Bone marrow (tissue), 2 donors: ENCODE data around the gene NTRK1.

Experiments
- DNase-seq, 2 donors: peaks; one replicate each; lab custom pipeline; 2025; lab: John Stamatoyannopoulos, UW

The NTRK1 gene

DNA sequence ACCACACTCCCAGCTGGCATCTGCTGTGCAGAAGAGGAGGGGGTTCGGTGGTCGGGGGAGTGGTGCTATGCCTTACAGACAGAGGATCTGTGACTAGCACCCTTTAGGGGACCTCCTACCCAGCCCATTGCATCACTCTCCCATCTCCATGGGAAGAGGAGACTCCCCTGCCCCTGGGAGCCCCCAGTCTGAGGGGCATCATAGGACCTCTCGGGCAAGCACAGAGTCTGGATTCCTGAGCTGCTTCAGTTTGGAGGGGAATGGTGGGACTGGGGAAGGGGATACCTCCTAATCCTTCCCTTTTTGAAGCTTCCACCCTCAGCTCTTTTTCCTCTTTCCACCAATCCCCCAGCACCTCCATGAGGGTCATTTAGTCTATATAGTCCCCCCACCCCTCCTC lies 3.1 kb upstream of the NTRK1 start:
- no peak for DNase-seq

DNA sequence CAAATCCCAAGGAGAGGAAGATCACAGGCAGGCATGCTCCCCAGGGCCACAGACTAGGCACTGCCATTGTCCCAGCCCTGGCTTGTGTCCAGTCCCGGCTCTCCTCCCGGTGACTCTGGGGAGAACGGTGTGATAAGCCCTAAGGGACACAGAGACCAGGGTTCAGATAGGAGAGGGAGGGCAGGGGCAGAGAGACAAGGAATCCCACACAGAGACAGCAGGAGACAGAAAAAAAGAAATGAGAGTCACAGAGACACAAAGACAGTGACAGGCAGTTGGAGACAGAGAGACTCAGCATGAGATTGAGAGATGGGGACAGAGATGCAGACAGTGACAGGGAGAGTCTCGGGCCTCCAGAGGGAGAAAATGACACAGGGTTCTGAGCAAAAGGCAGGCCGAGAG lies 2.1 kb upstream of the NTRK1 start:
- DNase-seq = no peak

DNA sequence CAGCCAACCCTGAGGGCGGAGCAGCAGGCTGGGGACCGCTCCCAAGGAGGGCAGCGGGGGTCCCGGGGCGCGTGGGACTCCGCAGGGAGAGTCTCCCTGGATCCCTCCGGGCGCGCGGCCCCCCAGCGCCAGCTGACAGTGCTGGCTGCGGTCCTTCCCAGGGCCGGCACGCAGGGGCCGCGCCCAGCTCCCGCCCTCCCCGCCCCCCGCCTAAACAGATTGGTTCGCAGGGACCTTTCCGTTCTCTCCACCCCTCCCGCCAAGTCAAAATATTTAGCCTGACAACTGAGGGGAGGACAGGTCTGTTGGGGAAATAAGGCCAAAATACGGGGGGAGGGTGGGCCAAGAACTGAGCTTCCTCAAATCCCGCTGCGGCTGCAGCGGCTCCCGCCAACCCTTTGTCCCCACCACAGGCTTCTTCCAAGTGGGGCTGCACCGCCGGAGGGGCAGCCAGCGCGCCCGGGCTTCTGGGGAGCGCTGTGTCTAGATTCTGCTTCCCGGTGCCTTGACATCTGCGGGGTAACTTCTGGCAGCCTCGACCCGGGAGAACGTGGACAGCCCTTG lies 1.6 kb upstream of the NTRK1 start, which contains the start of gene INSRR:
Gene INSRR (minus strand): TSS at position 159 of the 564 bp plus-strand sequence. CDS start 496 bp downstream, outside the sequence.
- no peak for DNase-seq

DNA sequence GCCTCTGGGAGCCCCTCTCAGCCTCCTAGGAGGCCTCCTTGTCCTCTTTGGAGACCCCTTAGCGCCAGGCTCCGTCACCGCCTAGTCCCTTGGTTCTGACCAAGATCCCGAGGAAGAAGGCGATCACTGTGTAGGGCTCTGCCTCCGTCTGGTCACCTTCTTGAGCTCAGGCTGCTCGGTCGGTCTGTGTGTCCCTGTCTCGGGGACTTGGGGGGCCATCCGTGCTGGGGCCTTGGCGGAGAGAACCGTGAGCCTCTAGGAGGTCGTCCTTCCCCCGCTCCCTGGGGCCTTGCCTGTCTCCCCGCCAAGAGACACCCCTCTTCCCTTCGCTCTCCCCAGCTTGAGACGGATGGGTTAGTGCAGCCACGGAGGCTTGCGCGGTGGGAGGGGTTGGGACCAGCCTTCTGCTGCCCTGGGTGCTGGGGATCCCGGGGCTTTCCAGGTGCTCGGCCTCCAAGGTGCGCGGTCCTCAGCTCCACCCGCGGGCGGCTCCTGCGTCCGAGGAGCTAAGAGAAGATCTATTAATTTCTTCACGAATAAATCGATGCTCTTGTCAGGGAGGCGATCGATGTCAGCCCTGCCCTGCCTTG lies 1.0 kb upstream of the NTRK1 start:
- DNase-seq = peak in 1 of 2 donors; percentile 24

DNA sequence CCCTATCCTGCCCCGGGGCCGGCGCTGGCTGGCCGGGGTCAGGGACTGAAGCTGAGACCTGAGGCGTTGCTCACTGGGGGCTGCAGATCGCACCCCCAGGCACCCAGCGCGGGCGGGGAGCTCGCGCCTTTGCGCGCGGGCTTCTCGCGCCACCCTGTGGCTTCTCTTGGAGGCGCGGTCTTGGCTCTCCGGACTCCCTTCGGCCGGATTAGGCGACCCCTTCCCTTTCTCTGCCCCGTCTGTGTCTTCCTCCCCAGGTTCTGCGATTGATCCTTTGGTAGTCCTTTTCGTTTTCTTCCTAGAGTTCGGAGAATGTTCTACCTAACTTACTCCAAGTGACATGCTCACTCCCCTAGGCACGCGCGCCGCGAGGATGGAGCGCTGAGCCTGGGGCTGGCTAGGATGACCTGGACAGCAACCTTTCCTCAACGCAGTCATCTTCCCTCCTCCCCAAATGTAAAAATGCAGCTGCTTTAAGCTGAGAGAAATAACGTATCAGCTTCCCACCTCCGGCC lies 495 bp upstream of the NTRK1 start:
- DNase-seq = peak in 1 of 2 donors; percentile 35

GRCh38 chr1:156862584-156862983 lies 1.9 kb downstream of the NTRK1 start:
- no peak for DNase-seq

- DNase-seq = no peak
Measured at GRCh38 chr1:156862997-156863599, 2.4 kb downstream of the NTRK1 start.

DNA sequence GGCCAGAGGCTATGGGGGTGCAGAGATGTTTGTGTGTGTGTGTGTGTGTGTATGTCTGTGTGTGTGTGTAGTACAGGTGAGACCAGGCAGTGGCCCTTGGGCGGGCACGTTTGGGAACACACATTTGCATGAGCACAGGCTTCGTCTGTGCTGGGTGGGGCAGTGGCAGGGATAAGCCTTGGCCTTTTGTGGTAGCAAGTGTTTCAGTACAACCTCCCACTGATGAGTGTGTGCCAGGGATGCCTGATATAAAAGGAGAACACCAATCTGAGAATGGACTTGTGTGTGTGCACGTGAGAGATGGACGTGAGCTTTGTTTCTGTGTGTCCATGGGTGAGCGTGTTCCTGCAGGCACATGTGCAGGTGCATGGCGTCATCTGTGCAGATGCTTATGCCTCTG lies 3.0 kb downstream of the NTRK1 start:
- DNase-seq = no peak

DNA sequence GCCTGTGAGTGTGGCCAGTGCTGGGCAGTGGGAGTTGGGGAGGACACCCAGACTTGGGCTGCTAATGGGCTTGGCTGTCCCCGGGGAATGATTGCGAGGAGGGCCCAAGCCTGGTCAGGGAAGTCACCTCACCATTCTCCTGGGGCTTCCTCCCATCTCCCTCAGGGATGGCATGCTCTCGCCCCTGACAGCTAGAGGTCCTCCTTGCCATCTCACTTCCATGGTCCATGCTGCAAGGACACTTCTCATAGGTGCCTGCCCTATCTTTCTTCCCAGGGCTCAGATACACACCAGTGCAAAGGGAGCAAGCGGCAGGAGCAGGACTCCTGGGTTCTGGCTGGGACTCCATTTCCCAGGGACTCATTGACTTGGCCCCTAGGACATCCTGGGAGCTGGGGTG lies 4.1 kb downstream of the NTRK1 start:
- no peak for DNase-seq

- DNase-seq = no peak
Measured at GRCh38 chr1:156865258-156865657, 4.6 kb downstream of the NTRK1 start.

DNA sequence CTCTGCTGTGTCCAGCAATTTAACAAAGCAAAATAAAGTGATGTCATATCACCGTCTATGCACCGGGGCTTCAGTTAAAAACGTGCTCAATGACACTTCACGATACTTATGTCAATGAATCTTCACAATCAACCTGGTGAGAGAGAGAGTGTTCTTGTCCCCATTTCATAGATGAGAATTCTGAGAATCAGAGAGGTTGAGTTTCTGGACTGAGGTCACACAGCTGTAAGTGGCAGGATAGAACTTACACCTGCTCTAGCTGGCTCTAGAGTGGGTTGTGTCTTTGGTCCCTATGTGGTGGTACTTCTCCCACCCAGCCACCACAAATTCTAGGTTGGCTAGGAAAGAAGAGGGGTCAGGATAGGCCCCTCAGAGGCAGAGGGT lies 5.2 kb downstream of the NTRK1 start:
- no peak for DNase-seq

DNA sequence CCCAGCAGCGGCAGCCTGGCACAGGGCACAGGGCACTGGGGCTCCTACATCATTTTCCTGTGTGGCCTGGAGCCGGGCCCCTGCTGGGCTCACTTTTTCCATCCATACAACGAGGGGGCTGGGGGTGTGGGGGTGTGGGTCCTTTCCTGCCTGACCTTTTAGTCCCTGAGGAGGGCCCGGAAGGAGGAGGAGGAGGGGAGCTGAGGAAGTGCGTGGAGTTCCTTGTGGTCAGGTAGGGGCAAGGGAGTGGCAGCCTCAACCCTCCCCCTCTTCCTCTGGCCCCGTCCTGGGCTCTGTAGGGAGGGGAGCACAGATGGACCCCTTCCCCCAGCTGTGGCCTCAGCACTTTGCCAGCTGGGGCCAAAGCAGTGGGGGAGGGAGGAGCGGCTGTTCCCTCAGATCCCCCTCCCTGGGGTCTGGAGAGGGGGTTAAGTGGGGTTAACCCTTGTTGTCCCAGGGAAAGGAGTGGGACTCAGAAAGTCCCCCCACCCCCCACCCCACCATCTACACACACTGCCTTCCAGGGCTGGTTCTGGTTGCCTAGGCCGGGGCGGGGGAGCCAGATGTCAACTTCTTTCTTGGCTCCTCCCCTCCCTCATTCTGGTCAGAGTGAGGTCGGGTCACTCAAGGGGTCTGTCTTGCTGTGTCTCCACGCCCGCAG lies 5.7 kb downstream of the NTRK1 start:
- DNase-seq = no peak

GRCh38 chr1:156868341-156868740 lies 7.7 kb downstream of the NTRK1 start:
- DNase-seq = no peak

- DNase-seq = no peak
Measured at GRCh38 chr1:156869455-156869854, 8.8 kb downstream of the NTRK1 start.

DNA sequence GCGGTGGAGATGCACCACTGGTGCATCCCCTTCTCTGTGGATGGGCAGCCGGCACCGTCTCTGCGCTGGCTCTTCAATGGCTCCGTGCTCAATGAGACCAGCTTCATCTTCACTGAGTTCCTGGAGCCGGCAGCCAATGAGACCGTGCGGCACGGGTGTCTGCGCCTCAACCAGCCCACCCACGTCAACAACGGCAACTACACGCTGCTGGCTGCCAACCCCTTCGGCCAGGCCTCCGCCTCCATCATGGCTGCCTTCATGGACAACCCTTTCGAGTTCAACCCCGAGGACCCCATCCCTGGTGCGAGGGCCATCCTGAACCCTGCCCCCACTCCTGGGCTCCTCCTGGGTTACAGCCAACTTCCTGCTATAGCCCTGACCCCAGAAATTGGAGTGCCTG lies 13.0 kb downstream of the NTRK1 start:
- DNase-seq = no peak

DNA sequence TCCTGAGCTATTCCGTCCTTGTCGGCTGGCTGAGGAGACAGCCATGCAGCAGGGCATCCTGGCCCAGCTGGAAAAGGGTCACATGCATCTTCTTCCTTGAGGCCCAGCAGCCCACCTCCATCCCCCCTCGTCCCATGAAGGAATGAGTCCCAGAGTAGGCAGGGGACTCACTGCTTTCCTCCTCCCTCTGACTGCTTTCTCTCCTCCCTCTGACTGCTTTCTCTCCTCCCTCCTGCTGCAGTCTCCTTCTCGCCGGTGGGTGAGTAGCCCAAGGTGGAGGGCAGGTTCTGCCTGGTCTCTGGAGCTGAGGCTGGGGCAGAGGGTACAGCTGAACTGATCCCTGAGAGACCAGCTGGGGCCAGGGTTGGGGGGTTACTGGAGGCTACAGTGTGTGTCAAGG lies 13.5 kb downstream of the NTRK1 start:
- no peak for DNase-seq

DNA sequence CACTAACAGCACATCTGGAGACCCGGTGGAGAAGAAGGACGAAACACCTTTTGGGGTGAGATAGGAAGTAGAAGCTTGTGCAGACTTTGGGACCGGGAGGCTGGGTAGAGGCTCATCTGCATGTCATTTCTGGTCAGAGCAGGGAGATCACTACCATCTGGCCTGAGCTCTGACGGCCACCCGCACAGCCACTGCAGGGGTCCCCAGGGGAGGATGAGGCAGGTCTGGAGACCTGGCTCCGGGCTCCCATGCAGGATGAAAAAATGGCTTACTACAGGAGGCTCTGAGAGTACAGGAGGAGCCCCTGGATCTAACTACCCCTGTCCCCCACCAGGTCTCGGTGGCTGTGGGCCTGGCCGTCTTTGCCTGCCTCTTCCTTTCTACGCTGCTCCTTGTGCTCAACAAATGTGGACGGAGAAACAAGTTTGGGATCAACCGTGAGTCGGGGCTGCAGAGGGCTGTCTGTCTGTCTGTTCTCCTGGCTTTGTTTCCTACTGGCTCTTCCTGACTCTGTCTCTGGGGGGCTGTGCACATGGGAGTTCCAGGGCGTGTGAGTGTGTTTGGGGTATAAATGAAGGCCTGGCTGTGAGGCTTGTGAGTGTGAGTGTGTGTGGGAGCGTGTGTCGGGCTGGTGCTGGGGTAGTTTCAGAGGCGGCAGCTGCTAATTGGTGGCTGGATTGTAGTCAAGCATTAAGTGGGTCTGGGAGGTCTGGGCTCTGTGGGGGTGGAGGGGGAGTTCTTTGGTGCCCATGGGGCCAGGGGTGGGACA lies 14.1 kb downstream of the NTRK1 start:
- no peak for DNase-seq

DNA sequence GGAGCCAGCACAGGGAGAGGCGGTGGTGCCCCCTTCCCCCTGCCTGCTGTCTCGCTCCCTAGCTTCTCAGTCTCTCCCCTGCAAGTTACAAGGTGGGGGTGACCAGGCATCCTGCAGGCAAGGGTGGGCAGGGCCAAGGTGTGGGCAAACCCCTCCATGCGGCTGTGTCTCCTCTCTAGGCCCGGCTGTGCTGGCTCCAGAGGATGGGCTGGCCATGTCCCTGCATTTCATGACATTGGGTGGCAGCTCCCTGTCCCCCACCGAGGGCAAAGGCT lies 14.6 kb downstream of the NTRK1 start:
- no peak for DNase-seq

- no peak for DNase-seq
Measured at GRCh38 chr1:156876281-156876680, 15.6 kb downstream of the NTRK1 start.

DNA sequence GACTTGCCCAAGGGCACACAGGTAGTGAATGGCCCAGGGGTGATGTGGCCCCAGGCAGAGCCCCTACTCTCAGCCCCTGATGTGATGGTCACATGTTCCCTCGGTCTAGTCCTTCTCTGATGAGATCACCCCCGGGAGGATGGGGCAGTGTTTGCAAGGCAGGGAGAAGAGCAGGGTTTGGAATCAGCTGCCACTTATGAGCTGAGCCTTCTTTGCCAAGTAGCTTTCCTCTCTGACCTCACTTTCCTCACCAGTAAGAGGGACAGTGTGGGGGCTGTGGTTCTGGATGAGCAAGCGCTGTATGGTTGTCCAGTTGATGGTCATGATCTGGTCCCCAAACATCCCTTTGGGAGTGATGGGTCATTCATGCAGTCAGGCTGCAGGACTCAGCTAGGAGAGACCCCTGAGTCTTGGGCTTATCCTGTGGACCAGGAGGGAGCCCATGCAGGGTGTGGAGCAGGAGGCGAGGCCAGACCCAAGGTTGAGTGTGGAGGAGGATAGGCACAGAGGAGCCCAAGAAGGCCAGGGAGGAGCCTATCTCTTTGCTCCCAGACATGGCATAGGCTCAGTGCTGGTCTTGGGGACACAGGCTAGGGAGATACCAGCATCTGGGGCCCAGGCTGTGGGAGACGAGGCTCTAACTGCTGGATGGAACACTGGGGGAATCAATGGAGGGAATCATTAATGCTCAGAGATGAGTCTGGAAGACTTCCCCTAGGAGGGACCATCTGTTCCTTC lies 16.9 kb downstream of the NTRK1 start:
- DNase-seq = no peak

GRCh38 chr1:156879876-156880275 lies 19.2 kb downstream of the NTRK1 start:
- no peak for DNase-seq

- DNase-seq = no peak
Measured at GRCh38 chr1:156880473-156880872, 19.8 kb downstream of the NTRK1 start.
